A549 (cell line): ENCODE measurements around the gene EHBP1. TPM values are rescaled to one million over a fixed set of nuclear protein-coding genes. Genes with fewer than 3 reads are reported as not detected.

Experiments
- ATAC-seq, 2 experiments: fragments of 200-7000 bp in 1 of 2; fragments of >200 bp in 1 of 2; cut with Nextera tagmentation in 1 of 2; cut with Tn5 transposase in 1 of 2; 3 replicates each; pipeline versions ENCODE4 v1.8.0 to v1.9.1; 2018 to 2020; ENCODE audit warnings: mild to moderate bottlenecking in 1 of 2, moderate library complexity in 1 of 2
- CTCF ChIA-PET: fragments of 300-600 bp; sonication (Branson Sonifier 250); formaldehyde crosslinking; extraction: SDS; loops from one replicate; lab custom pipeline; 2021; ENCODE audit warnings: antibody characterized with exemption, inconsistent platforms; lab: Yijun Ruan, JAX
- POLR2A ChIA-PET: fragments of 350-600 bp; formaldehyde crosslinking; extraction: SDS; loops from one replicate; lab custom pipeline; 2021; ENCODE audit warnings: antibody characterized with exemption, inconsistent platforms; lab: Yijun Ruan, JAX
- DNase-seq, 2 experiments: peaks; one replicate each; pipeline versions ENCODE4 v3.0.0 to v3.0.0-alpha.2; 2011 to 2016; ENCODE audit warnings: low read depth in 1 of 2, low spot score in 1 of 2
- FAIRE-seq: peaks from 2 replicates; lab custom pipeline; 2011; peaks lifted over from hg19 to GRCh38; lab: Jason Lieb, UNC
- H3K27ac ChIP-seq, 2 experiments: fragments of >200 bp; sonication (Bioruptor Twin); formaldehyde crosslinking; 3 replicates each; pipeline ENCODE4 v1.5.1; 2016 to 2017
- H3K4me1 ChIP-seq: fragments of >200 bp; sonication (Bioruptor Twin); formaldehyde crosslinking; 3 replicates; pipeline ENCODE4 v1.6.1; 2016
- H3K4me2 ChIP-seq: fragments of >200 bp; sonication (Bioruptor Twin); formaldehyde crosslinking; 3 replicates; pipeline ENCODE4 v1.6.1; 2016
- H3K4me3 ChIP-seq: fragments of >200 bp; sonication (Bioruptor Twin); formaldehyde crosslinking; 3 replicates; pipeline ENCODE4 v1.5.1; 2016
- H3K9me3 ChIP-seq: fragments of >200 bp; sonication (Bioruptor Twin); formaldehyde crosslinking; 3 replicates; pipeline ENCODE4 v1.6.1; 2016
- BCL3 ChIP-seq: fragments of >200 bp; sonication (Bioruptor Twin); formaldehyde crosslinking; IDR thresholded peaks from 3 replicates; pipeline ENCODE4 v1.6.1; 2016
- CEBPB ChIP-seq, 2 experiments: fragments of >200 bp in 1 of 2; sonication (Bioruptor Twin) in 1 of 2; formaldehyde crosslinking in 1 of 2; IDR thresholded peaks; 2 replicates each; pipeline ENCODE4 v1.6.1; 2012 to 2016
- CHD2 ChIP-seq: fragments of 150-350 bp; IDR thresholded peaks from 2 replicates; pipeline ENCODE4 v1.6.1; 2014; ENCODE audit warnings: low read length; ENCODE audit not compliant: partially characterized antibody
- E2F6 ChIP-seq: IDR thresholded peaks from 2 replicates; pipeline ENCODE4 v1.6.1; 2012; ENCODE audit warnings: low read depth, borderline replicate concordance
- EP300 ChIP-seq, 2 experiments: fragments of >200 bp; sonication (Bioruptor Twin); formaldehyde crosslinking; IDR thresholded peaks; 2 replicates in 1 of 2; 3 replicates in 1 of 2; pipeline ENCODE4 v1.6.1; 2016 to 2017
- FOSL2 ChIP-seq, 2 experiments: fragments of 450-650 bp in 1 of 2; fragments of >200 bp in 1 of 2; sonication (Bioruptor Twin) in 1 of 2; formaldehyde crosslinking; IDR thresholded peaks; 2 replicates each; pipeline versions ENCODE4 v1.5.0 to v1.6.1; 2016 to 2020; ENCODE audit warnings: mild to moderate bottlenecking in 1 of 2, moderate library complexity in 1 of 2
- HEYL ChIP-seq: fragments of 250-450 bp; sonication (Bioruptor Pico); IDR thresholded peaks from 2 replicates; pipeline ENCODE4 v1.8.0; 2021; ENCODE audit warnings: mild to moderate bottlenecking, moderate library complexity
- HMGXB4 ChIP-seq: fragments of 250-450 bp; sonication (Bioruptor Pico); IDR thresholded peaks from 2 replicates; pipeline ENCODE4 v1.5.0; 2021; ENCODE audit warnings: mild to moderate bottlenecking, moderate library complexity, borderline replicate concordance
- JUN ChIP-seq, 2 experiments: fragments of >200 bp; sonication (Bioruptor Twin); formaldehyde crosslinking; IDR thresholded peaks; 2 replicates in 1 of 2; 3 replicates in 1 of 2; pipeline ENCODE4 v1.6.1; 2016 to 2017
- KDM5A ChIP-seq: fragments of 200-600 bp; sonication (generic); IDR thresholded peaks from 2 replicates; pipeline ENCODE4 v1.6.1; 2016; ENCODE audit warnings: antibody characterized with exemption, mild to moderate bottlenecking
- MAX ChIP-seq: IDR thresholded peaks from 2 replicates; pipeline ENCODE4 v1.6.1; 2012
- MYC ChIP-seq: IDR thresholded peaks from 2 replicates; pipeline ENCODE4 v1.6.1; 2012; ENCODE audit warnings: mild to moderate bottlenecking, inconsistent platforms, low read length, improper control_type of control experiment, borderline replicate concordance
- PBX3 ChIP-seq: IDR thresholded peaks from 2 replicates; pipeline ENCODE4 v1.6.1; 2012
- PHF8 ChIP-seq: fragments of 200-600 bp; sonication (generic); IDR thresholded peaks from 2 replicates; pipeline ENCODE4 v1.6.1; 2016; ENCODE audit warnings: low read depth, mild to moderate bottlenecking, antibody characterized with exemption, moderate library complexity, borderline replicate concordance
- POLR2A ChIP-seq: IDR thresholded peaks from 2 replicates; pipeline ENCODE4 v1.6.1; 2012; ENCODE audit warnings: mild to moderate bottlenecking, low read length
- RAD21 ChIP-seq, 2 experiments: fragments of >200 bp in 1 of 2; sonication (Bioruptor Twin) in 1 of 2; formaldehyde crosslinking in 1 of 2; IDR thresholded peaks in 1 of 2; conservative IDR thresholded peaks in 1 of 2; 2 replicates in 1 of 2; 3 replicates in 1 of 2; pipeline ENCODE4 v1.6.1; 2012 to 2018; ENCODE audit warnings: inconsistent platforms in 1 of 2
- SMC3 ChIP-seq: fragments of >200 bp; sonication (Bioruptor Twin); formaldehyde crosslinking; IDR thresholded peaks from 3 replicates; pipeline ENCODE4 v1.6.1; 2018; ENCODE audit warnings: inconsistent platforms
- WGBS: methylation state at CpG from one replicate; pipeline ENCODE4 v1.1.6; 2017; ENCODE audit errors: missing lambda C conversion rate; 5-methylcytosine and 5-hydroxymethylcytosine counted together
- polyA plus RNA-seq, 4 experiments: library from polyadenylated mRNA; depleted of rRNA in 3 of 4; stranded (reverse); fragments of >200 nt; fragmentation: RNase III in 1 of 4; extraction: RNeasy Plus Mini Kit Qiagen cat#74134 plus additional on column Dnase treatment in 1 of 4; gene quantifications; 2 replicates in 3 of 4; 3 replicates in 1 of 4; pipeline ENCODE4 v1.2.3, GENCODE V29; 2011 to 2017
- TF ChIP-seq, protein P1 (sequence below): fragments of >200 bp; sonication (Bioruptor Twin); formaldehyde crosslinking; IDR thresholded peaks from 2 replicates; pipeline ENCODE4 v1.6.1; 2016
- TF ChIP-seq, protein P2 (sequence below): fragments of >200 bp; sonication (Bioruptor Twin); formaldehyde crosslinking; IDR thresholded peaks from 3 replicates; pipeline ENCODE4 v1.5.1; 2016
- TF ChIP-seq, protein P3 (sequence below): fragments of 250-450 bp; sonication (Bioruptor Pico); IDR thresholded peaks from 2 replicates; pipeline ENCODE4 v1.5.0; 2020; ENCODE audit warnings: low read depth, mild to moderate bottlenecking, moderate library complexity

Gene EHBP1
- polyA plus RNA-seq, 2 of the 4 experiments (the other 2 are of a cell fraction), result 65.7 to 204 TPM

DNA sequence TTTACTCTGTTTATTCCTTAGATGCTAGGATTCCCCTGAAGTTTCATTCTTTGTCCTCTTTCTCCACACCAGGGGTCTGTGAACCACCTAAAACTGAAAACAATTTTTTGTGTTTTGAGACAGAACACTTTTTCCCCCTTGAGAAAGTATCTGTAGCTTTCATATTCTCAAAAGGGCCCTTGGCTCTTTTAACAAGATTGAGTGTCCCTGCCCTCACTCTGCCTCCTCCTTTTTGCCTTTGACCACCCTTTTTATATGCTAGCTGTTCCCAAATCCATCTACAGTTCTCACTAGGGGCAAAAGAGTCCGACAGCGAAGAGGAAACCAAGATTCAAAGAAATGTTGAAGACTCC, 883 bp upstream of the EHBP1 start:
- FAIRE-seq (no peak), ATAC-seq (no peak), DNase-seq (no peak)
- ChIA-PET CTCF (interaction anchor here (0.6 to 4.2 kb wide), 6 partner anchors 10 to 267 kb away, joined by 3 to 18 read pairs (median 6); no protein-coding TSS in a partner anchor), POLR2A (interaction anchor here (0.6 to 2.6 kb wide), 11 partner anchors 8 to 248 kb away, joined by 3 to 37 read pairs (median 5); partner anchors contain the start of gene TMEM17)
- WGBS, result 9% methylated on average over 2 of the region's 2 CpGs
- peaks cover 22% of the 10 kb centered on the region for H3K4me1 ChIP-seq
- peak overlapping the region; percentile 52 for H3K4me3 ChIP-seq
- peak overlapping the region; percentile 87 for H3K4me2 ChIP-seq
- no peak for TF ChIP-seq FOSL2 (IDR thresholded peaks at IDR 0.05)
- TF ChIP-seq FOSL2 (CRISPR knock-in tag; IDR thresholded peaks at IDR 0.05), result no peak
- peaks cover 11% of the 10 kb centered on the region; the same call in 2 of the 3 replicates for H3K9me3 ChIP-seq
- peak overlapping the region; percentile 86 for H3K27ac ChIP-seq

- DNase-seq, result peak; percentile 73 to 80
Measured at GRCh38 chr2:62705859-62706720, 577 bp downstream of the EHBP1 start.

More at GRCh38 chr2:62705859-62706720, 577 bp downstream of the EHBP1 start:
- TF ChIP-seq MYC, result 0 out of 2 replicates have a peak, but pooled peaks have one; percentile 4
- TF ChIP-seq PBX3, result no peak
- TF ChIP-seq, protein P1, sequence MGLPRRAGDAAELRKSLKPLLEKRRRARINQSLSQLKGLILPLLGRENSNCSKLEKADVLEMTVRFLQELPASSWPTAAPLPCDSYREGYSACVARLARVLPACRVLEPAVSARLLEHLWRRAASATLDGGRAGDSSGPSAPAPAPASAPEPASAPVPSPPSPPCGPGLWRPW, result no peak
- no peak for TF ChIP-seq BCL3
- TF ChIP-seq CHD2, result peak; percentile 45
- peak; percentile 8 to 78; a peak in 2 of 5 replicates for TF ChIP-seq JUN (IDR thresholded peaks at IDR 0.05)
- 0 out of 2 replicates have a peak, but pooled peaks have one; percentile 9 for TF ChIP-seq POLR2A
- no peak for TF ChIP-seq E2F6
- TF ChIP-seq, protein P2, sequence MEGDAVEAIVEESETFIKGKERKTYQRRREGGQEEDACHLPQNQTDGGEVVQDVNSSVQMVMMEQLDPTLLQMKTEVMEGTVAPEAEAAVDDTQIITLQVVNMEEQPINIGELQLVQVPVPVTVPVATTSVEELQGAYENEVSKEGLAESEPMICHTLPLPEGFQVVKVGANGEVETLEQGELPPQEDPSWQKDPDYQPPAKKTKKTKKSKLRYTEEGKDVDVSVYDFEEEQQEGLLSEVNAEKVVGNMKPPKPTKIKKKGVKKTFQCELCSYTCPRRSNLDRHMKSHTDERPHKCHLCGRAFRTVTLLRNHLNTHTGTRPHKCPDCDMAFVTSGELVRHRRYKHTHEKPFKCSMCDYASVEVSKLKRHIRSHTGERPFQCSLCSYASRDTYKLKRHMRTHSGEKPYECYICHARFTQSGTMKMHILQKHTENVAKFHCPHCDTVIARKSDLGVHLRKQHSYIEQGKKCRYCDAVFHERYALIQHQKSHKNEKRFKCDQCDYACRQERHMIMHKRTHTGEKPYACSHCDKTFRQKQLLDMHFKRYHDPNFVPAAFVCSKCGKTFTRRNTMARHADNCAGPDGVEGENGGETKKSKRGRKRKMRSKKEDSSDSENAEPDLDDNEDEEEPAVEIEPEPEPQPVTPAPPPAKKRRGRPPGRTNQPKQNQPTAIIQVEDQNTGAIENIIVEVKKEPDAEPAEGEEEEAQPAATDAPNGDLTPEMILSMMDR, result peak; percentile 39
- 0 out of 2 replicates have a peak, but pooled peaks have one; percentile 36 for TF ChIP-seq HMGXB4 (CRISPR knock-in tag)
- peak; percentile 57 for TF ChIP-seq SMC3
- no peak for TF ChIP-seq HEYL (CRISPR knock-in tag)
- peak; percentile 60; the same call in 1 of the 2 replicates for TF ChIP-seq PHF8
- TF ChIP-seq RAD21 (conservative IDR thresholded peaks at IDR 0.05 in 1 of 2, IDR thresholded peaks at IDR 0.05 in 1 of 2), result peak; percentile 31 to 65; a peak in 4 of 5 replicates
- TF ChIP-seq EP300 (IDR thresholded peaks at IDR 0.05), result no peak
- 0 out of 2 replicates have a peak, but pooled peaks have one; percentile 21 for TF ChIP-seq MAX
- 0 out of 2 replicates have a peak, but pooled peaks have one; percentile 27 for TF ChIP-seq KDM5A
- TF ChIP-seq, protein P3, sequence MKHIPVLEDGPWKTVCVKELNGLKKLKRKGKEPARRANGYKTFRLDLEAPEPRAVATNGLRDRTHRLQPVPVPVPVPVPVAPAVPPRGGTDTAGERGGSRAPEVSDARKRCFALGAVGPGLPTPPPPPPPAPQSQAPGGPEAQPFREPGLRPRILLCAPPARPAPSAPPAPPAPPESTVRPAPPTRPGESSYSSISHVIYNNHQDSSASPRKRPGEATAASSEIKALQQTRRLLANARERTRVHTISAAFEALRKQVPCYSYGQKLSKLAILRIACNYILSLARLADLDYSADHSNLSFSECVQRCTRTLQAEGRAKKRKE (CRISPR knock-in tag), result no peak
- TF ChIP-seq CEBPB (IDR thresholded peaks at IDR 0.05), result peak; percentile 9 to 46; a peak in 2 of 4 replicates
- Histone ChIP-seq H3K4me3 (peak overlapping the region; percentile 68), H3K27ac (peak overlapping the region; percentile 94 to 97), H3K9me3 (peaks cover 23% of the 10 kb centered on the region), H3K4me1 (peaks cover 22% of the 10 kb centered on the region), H3K4me2 (peak overlapping the region; percentile 88)
- peak; percentile 23 for FAIRE-seq
- ChIA-PET CTCF (interaction anchor here (0.6 to 4.2 kb wide), 4 partner anchors 69 to 1850 kb away, joined by 3 to 18 read pairs (median 12); no protein-coding TSS in a partner anchor), POLR2A (interaction anchor here (0.6 to 2.6 kb wide), 16 partner anchors 13 to 249 kb away, joined by 3 to 37 read pairs (median 4); partner anchors contain the start of gene TMEM17)
- WGBS, result under 1% methylated on average over 40 of the region's 57 CpGs
- ATAC-seq, result peak; percentile 70 to 79
